ENCODE data around the gene CYYR1. TPM values are rescaled to one million over a fixed set of nuclear protein-coding genes. Genes with fewer than 3 reads are reported as not detected.

CYYR1 gene
- polyA plus RNA-seq, 1 donor (not counting 4 experiments of a cell fraction or from before 2014, with no cell fraction given), result 1.5 TPM

DNA sequence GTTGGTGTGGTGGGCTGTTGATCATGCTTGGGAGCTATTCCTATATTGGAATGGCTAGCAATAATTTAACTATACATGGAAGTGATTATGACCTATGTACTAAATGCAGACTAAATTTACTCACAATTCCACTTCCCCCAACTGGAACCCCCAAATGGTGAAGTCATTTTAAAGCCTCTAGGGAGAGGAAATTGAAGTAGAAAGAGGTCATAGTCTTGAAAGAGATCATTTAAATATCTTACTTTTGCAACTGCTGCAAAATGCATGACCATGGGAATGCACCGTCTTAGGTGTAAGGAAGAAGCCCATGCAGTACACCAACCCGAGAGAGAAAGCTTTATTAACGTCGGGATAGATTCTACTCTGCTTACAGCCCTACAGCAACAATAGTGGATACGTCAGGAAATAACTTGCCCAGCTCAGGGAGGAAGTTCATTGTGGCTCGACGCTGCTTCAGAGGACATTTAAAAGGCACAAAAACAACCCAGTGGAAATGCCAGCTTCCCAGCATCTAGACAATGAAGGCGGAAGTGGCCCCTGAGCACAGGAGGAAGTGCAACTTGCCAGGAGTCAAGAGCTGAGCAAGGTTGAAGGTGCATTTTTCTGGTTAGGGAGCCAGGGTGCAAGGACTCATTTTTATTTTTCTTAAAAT lies 26.5 kb downstream of the CYYR1 start:
- Histone ChIP-seq H3K9me3 (ENCODE audit: control insufficient read depth, low read depth, low read length) (no peaks in the 10 kb centered on the region), H4K20me1 (ENCODE audit: control insufficient read depth, extremely low read depth, insufficient read depth, low read length) (no peaks in the 10 kb centered on the region), H3K9me1 (ENCODE audit: control insufficient read depth, extremely low read depth, insufficient read depth, low read length) (no peaks in the 10 kb centered on the region), H2AFZ (ENCODE audit: control insufficient read depth, low read length) (no peak overlapping the region), H3K4me1 (ENCODE audit: control insufficient read depth, extremely low read depth, insufficient read depth, low read length) (peaks cover 4% of the 10 kb centered on the region), H3K27ac (ENCODE audit: control insufficient read depth, insufficient read depth, low read length) (no peak overlapping the region), H3K4me2 (ENCODE audit: control insufficient read depth, extremely low read depth, insufficient read depth, low read depth, low read length) (no peak overlapping the region), H3K36me3 (ENCODE audit: control insufficient read depth in 2 of 2, extremely low read depth in 1 of 2, insufficient read depth in 2 of 2, low read length in 2 of 2) (no peaks in the 10 kb centered on the region), H3K9ac (ENCODE audit: control insufficient read depth, extremely low read depth, insufficient read depth, low read length) (no peak overlapping the region), H3K79me2 (ENCODE audit: control insufficient read depth, insufficient read depth, low read length) (no peaks in the 10 kb centered on the region), H3K4me3 (ENCODE audit: control insufficient read depth in 2 of 3, extremely low read depth in 1 of 3, insufficient read depth in 2 of 3, low read depth in 1 of 3, low read length in 3 of 3) (no peak overlapping the region), H3K27me3 (ENCODE audit: control insufficient read depth, extremely low read depth, insufficient read depth, low read length) (no peaks in the 10 kb centered on the region)
- TF ChIP-seq EZH2 (IDR thresholded peaks at IDR 0.05; ENCODE audit: low read length), result no peak
- TF ChIP-seq, protein P1, sequence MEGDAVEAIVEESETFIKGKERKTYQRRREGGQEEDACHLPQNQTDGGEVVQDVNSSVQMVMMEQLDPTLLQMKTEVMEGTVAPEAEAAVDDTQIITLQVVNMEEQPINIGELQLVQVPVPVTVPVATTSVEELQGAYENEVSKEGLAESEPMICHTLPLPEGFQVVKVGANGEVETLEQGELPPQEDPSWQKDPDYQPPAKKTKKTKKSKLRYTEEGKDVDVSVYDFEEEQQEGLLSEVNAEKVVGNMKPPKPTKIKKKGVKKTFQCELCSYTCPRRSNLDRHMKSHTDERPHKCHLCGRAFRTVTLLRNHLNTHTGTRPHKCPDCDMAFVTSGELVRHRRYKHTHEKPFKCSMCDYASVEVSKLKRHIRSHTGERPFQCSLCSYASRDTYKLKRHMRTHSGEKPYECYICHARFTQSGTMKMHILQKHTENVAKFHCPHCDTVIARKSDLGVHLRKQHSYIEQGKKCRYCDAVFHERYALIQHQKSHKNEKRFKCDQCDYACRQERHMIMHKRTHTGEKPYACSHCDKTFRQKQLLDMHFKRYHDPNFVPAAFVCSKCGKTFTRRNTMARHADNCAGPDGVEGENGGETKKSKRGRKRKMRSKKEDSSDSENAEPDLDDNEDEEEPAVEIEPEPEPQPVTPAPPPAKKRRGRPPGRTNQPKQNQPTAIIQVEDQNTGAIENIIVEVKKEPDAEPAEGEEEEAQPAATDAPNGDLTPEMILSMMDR (optimal IDR thresholded peaks at IDR 0.05 in 1 of 3, IDR thresholded peaks at IDR 0.05 in 1 of 3, conservative IDR thresholded peaks at IDR 0.05 in 1 of 3; ENCODE audit: extremely low read depth in 1 of 3, insufficient read depth in 2 of 3, low read length in 3 of 3), result no peak
- DNase-seq (ENCODE audit: low read depth, low spot score), result no peak
- dilution Hi-C loops (cut with MboI; ENCODE audit: extremely low pct_ligation_motif_present, low sequenced_read_pairs), result no loop called here
- no peak for FAIRE-seq

- H3K79me2 ChIP-seq (ENCODE audit: control insufficient read depth, insufficient read depth, low read length), result no peaks in the 10 kb centered on the region
- no peak for FAIRE-seq
- no peaks in the 10 kb centered on the region for H3K4me1 ChIP-seq (ENCODE audit: control insufficient read depth, extremely low read depth, insufficient read depth, low read length)
- no peaks in the 10 kb centered on the region for H3K27me3 ChIP-seq (ENCODE audit: control insufficient read depth, extremely low read depth, insufficient read depth, low read length)
- no peaks in the 10 kb centered on the region for H4K20me1 ChIP-seq (ENCODE audit: control insufficient read depth, extremely low read depth, insufficient read depth, low read length)
- no peaks in the 10 kb centered on the region for H3K36me3 ChIP-seq (ENCODE audit: control insufficient read depth in 2 of 2, extremely low read depth in 1 of 2, insufficient read depth in 2 of 2, low read length in 2 of 2)
- dilution Hi-C loops (cut with MboI; ENCODE audit: extremely low pct_ligation_motif_present, low sequenced_read_pairs), result no loop called here
- no peak overlapping the region for H3K27ac ChIP-seq (ENCODE audit: control insufficient read depth, insufficient read depth, low read length)
- TF ChIP-seq EZH2 (IDR thresholded peaks at IDR 0.05; ENCODE audit: low read length), result no peak
- TF ChIP-seq, protein P1 (optimal IDR thresholded peaks at IDR 0.05 in 1 of 3, IDR thresholded peaks at IDR 0.05 in 1 of 3, conservative IDR thresholded peaks at IDR 0.05 in 1 of 3; ENCODE audit: extremely low read depth in 1 of 3, insufficient read depth in 2 of 3, low read length in 3 of 3), result no peak
- no peaks in the 10 kb centered on the region for H3K9me1 ChIP-seq (ENCODE audit: control insufficient read depth, extremely low read depth, insufficient read depth, low read length)
- H3K9ac ChIP-seq (ENCODE audit: control insufficient read depth, extremely low read depth, insufficient read depth, low read length), result no peak overlapping the region
- DNase-seq (ENCODE audit: low read depth, low spot score), result no peak
- no peak overlapping the region for H3K4me3 ChIP-seq (ENCODE audit: control insufficient read depth in 2 of 3, extremely low read depth in 1 of 3, insufficient read depth in 2 of 3, low read depth in 1 of 3, low read length in 3 of 3)
- no peak overlapping the region for H2AFZ ChIP-seq (ENCODE audit: control insufficient read depth, low read length)
- H3K4me2 ChIP-seq (ENCODE audit: control insufficient read depth, extremely low read depth, insufficient read depth, low read depth, low read length), result no peak overlapping the region
- no peaks in the 10 kb centered on the region for H3K9me3 ChIP-seq (ENCODE audit: control insufficient read depth, low read depth, low read length)
These were observed 28.8 kb downstream of the CYYR1 start for GRCh38 chr21:26544201-26544775.

Data from keratinocyte (primary cell).